ENCODE data around the gene TFDP1. TPM values are rescaled to one million over a fixed set of nuclear protein-coding genes. Genes with fewer than 3 reads are reported as not detected.
A peak's percentile ranks its signal among the peaks of the same experiment; 100 is the strongest.

The TFDP1 gene
- total and polyA plus RNA-seq, 5 donors = 37.1 to 54.2 (median 50.1) TPM

DNA sequence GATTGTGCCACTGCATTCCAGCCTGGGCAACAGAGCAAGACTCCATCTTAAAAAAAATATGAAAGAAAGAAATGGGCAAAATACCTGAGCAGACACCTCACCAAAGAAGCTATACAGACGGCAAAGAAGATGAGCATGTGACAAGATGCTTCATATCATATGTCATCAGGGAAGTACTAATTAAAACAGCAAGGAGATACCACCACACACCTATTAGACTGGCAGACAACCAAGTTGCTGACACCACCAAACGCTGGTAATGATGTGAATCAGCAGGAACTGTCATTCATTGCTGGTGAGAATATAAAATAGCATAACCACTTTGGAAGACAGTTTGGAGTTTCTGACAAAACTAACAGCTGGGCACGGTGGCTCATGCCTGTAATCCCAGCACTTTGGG is 11.5 kb upstream of the TFDP1 start:
- no peak for ATAC-seq

GRCh38 chr13:113576597-113576996 is 8.0 kb upstream of the TFDP1 start:
- intact Hi-C loops (cut with DNase I) = no loop called here
- no peak for ATAC-seq
- DNase-seq = no peak
- Histone ChIP-seq H3K4me1 (ENCODE audit: control insufficient read depth, insufficient read depth, low read length) (no peaks in the 10 kb centered on the region), H3K27me3 (ENCODE audit: control insufficient read depth, insufficient read depth) (no peaks in the 10 kb centered on the region), H3K4me3 (ENCODE audit: low read length) (no peak overlapping the region), H3K9me3 (ENCODE audit: control insufficient read depth, low read length) (no peaks in the 10 kb centered on the region), H3K27ac (ENCODE audit: low read length) (no peak overlapping the region)
- WGBS = 76% methylated on average over 3 of the region's 3 CpGs

More for the DNA sequence above, 11.5 kb upstream of the TFDP1 start:
- H3K27me3 ChIP-seq (ENCODE audit: control insufficient read depth, insufficient read depth) = peaks cover 3% of the 10 kb centered on the region
- H3K4me1 ChIP-seq (ENCODE audit: control insufficient read depth, insufficient read depth, low read length) = no peaks in the 10 kb centered on the region
- H3K4me3 ChIP-seq (ENCODE audit: low read length) = no peak overlapping the region
- WGBS = 67% methylated on average over 3 of the region's 3 CpGs
- H3K27ac ChIP-seq (ENCODE audit: low read length) = no peak overlapping the region
- intact Hi-C loops (cut with DNase I) = no loop called here
- no peaks in the 10 kb centered on the region for H3K9me3 ChIP-seq (ENCODE audit: control insufficient read depth, low read length)
- no peak for DNase-seq

DNA sequence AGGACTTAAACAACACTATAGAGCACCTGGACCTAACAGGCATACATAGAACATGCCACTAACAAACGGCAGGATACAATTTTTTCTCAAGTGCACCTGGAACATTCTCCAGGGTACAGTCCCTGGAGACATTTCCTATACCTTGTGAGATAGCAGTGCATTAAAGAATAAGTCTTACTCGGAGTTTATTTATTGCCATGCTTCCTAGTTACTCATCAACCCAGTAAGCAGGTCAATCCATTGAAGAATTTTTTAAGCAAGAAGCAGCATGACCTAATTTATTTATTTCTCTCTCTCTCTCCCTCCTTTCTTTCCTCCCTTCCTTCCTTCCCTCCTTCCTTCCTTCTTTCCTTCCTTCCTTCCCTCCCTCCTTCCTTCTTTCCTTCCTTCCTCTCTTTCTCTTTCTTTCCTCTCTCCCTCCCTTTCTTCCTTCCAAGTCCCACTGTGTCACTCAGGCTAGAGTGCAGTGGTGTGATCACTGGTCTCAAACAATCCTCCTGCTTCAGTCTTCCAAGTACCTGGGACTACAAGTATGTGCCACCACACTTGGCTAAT is 6.6 kb upstream of the TFDP1 start:
- no peak overlapping the region for H3K4me3 ChIP-seq (ENCODE audit: low read length)
- H3K4me1 ChIP-seq (ENCODE audit: control insufficient read depth, insufficient read depth, low read length) = no peaks in the 10 kb centered on the region
- H3K9me3 ChIP-seq (ENCODE audit: control insufficient read depth, low read length) = no peaks in the 10 kb centered on the region
- no peak for ATAC-seq
- 86% methylated on average over 2 of the region's 2 CpGs for WGBS
- no peaks in the 10 kb centered on the region for H3K27me3 ChIP-seq (ENCODE audit: control insufficient read depth, insufficient read depth)
- no peak for DNase-seq
- H3K27ac ChIP-seq (ENCODE audit: low read length) = no peak overlapping the region
- intact Hi-C loops (cut with DNase I) = no loop called here

DNA sequence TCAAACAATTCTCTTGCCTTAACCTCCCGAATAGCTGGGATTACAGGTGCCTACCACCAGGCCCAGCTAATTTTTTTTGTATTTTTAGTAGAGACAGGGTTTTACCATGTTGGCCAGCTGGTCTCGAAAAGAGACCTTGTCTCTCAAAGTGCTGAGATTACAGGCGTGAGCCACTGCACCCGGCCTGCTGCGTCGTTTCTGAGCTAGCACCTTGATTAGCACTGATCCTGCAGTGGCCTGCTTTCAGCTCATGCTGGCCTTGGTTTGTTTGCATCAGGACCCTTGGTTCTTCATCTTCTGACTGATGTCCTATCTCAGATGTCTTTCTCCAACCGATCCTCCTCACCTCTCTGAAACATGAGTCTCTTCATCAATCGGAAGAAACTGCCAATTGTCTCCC is 4.9 kb upstream of the TFDP1 start:
- 90% methylated on average over 8 of the region's 8 CpGs for WGBS
- no peak overlapping the region for H3K4me3 ChIP-seq (ENCODE audit: low read length)
- no peaks in the 10 kb centered on the region for H3K4me1 ChIP-seq (ENCODE audit: control insufficient read depth, insufficient read depth, low read length)
- no peak for DNase-seq
- H3K9me3 ChIP-seq (ENCODE audit: control insufficient read depth, low read length) = no peaks in the 10 kb centered on the region
- ATAC-seq = no peak
- H3K27me3 ChIP-seq (ENCODE audit: control insufficient read depth, insufficient read depth) = no peaks in the 10 kb centered on the region
- intact Hi-C loops (cut with DNase I) = no loop called here
- H3K27ac ChIP-seq (ENCODE audit: low read length) = no peak overlapping the region

- 54% methylated on average over 6 of the region's 6 CpGs for WGBS
- ATAC-seq = no peak
- intact Hi-C loops (cut with DNase I) = no loop called here
These were observed 2.7 kb upstream of the TFDP1 start for GRCh38 chr13:113581871-113582270.

DNA sequence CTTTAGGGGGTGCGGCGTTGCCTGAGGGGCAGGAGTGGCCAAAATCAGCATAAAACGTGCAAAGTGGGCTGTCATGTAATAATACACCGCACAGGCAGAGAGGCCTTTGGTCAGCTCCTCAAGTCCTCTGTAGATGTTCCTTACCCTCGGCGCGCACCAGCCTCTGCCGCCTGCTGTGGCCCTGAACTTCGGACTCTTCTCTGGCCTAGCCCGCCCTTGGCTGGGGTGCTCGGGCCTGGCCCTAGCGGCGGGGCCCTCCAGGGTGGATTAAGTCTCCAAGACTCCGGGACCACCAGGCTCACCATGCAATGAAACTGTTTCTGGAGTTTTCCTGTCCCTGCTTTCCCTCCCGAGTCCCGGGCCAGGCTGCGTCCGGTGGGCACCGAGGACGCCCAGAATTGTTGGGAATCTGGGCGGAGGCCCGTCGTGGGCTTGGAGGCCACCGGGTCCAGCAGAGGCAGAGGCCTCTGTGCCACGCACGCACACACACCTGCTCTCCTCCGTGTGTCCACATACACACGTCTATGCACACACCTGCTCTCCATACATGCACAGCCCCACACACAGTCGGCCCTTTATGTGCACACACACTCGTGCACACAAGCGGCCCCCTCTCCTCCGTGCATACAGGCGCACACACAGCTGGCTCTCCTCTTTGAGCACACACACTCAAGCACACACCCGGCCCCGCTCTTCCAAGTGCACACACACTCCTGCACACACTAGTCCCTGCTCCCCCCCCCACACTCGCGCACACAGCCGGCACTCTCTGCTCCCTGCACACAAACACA is 1.5 kb upstream of the TFDP1 start:
- WGBS = 83% methylated on average over 38 of the region's 38 CpGs
- Histone ChIP-seq H3K27ac (ENCODE audit: low read length) (no peak overlapping the region), H3K9me3 (ENCODE audit: control insufficient read depth, low read length) (no peaks in the 10 kb centered on the region), H3K4me1 (ENCODE audit: control insufficient read depth, insufficient read depth, low read length) (no peaks in the 10 kb centered on the region), H3K4me3 (ENCODE audit: low read length) (no peak overlapping the region), H3K27me3 (ENCODE audit: control insufficient read depth, insufficient read depth) (no peaks in the 10 kb centered on the region)
- intact Hi-C loops (cut with DNase I) = no loop called here
- no peak for DNase-seq
- ATAC-seq = no peak

More at GRCh38 chr13:113581871-113582270, 2.7 kb upstream of the TFDP1 start:
- no peak overlapping the region for H3K27ac ChIP-seq (ENCODE audit: low read length)
- no peaks in the 10 kb centered on the region for H3K9me3 ChIP-seq (ENCODE audit: control insufficient read depth, low read length)
- no peaks in the 10 kb centered on the region for H3K27me3 ChIP-seq (ENCODE audit: control insufficient read depth, insufficient read depth)
- no peak overlapping the region for H3K4me3 ChIP-seq (ENCODE audit: low read length)
- DNase-seq = no peak
- no peaks in the 10 kb centered on the region for H3K4me1 ChIP-seq (ENCODE audit: control insufficient read depth, insufficient read depth, low read length)

DNA sequence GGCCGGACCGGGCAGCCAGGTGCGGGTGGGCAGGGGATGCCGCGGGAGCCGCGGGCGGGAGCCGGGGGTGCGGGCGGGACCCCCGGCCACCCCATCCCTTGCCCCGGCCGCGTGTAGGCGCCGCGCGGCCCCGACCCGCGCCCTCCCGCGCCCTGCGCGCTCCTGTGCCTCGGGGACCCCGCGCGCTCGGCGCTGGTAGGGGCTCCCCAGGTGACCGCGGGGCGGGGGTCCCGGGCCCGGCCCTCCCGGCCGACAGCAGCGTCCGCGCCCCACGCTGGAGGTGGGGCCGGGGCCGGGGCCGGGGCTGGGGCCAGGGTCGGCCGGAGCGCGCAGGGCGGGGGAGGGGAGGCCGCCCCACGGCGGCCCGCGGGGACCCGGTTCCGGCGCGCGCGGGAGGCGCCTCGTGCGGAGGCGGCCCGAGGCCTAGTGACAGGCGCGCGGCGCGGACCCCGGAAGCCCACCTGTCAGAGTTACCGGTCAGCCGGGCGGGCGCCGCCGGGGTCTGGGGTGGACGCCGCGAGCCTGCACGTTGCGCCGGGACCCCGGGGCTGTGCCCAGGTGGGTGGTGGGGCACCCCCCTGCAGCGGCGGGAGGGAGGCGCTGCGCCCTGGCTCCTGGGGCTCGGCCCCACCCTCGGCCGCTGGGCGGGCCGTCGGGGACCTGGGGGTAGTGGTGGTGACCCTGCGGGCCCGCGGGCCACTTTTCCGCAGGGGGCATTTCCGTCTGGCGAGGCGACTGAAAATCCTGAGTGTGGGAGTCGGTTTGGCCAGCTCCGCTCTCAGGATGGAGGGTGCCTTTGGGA is 518 bp downstream of the TFDP1 start:
- DNase-seq = peak in 1 of 3 donors; percentile 63
- no peak overlapping the region for H3K27ac ChIP-seq (ENCODE audit: low read length)
- no peaks in the 10 kb centered on the region for H3K9me3 ChIP-seq (ENCODE audit: control insufficient read depth, low read length)
- intact Hi-C loops (cut with DNase I) = no loop called here
- peak overlapping the region; percentile 96 for H3K4me3 ChIP-seq (ENCODE audit: low read length)
- no peaks in the 10 kb centered on the region for H3K4me1 ChIP-seq (ENCODE audit: control insufficient read depth, insufficient read depth, low read length)
- no peaks in the 10 kb centered on the region for H3K27me3 ChIP-seq (ENCODE audit: control insufficient read depth, insufficient read depth)
- under 1% methylated on average over 105 of the region's 105 CpGs for WGBS
- ATAC-seq = peak in 1 of 2 donors; percentile 13

DNA sequence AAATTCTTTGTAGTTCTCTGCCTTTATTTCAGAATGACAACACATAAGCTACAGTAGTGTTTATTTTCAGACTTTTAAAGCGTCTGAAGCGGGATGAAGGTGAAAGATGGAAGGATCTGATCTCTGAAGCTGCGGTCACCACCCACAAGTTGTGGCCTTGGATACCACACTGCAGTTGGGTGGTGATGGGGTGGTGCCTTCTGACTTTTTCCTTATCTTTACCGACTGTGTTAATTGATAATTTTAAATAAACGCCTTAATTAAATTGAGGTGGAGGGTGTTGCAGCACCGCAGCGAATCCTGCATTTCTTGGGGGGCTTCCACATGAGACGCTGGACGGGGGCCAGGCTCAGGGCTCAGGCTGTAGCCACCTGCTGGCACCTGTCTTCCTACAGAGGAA is 1.3 kb downstream of the TFDP1 start:
- Histone ChIP-seq H3K9me3 (ENCODE audit: control insufficient read depth, low read length) (no peaks in the 10 kb centered on the region), H3K4me1 (ENCODE audit: control insufficient read depth, insufficient read depth, low read length) (no peaks in the 10 kb centered on the region), H3K27me3 (ENCODE audit: control insufficient read depth, insufficient read depth) (no peaks in the 10 kb centered on the region), H3K4me3 (ENCODE audit: low read length) (no peak overlapping the region), H3K27ac (ENCODE audit: low read length) (no peak overlapping the region)
- DNase-seq = no peak
- no peak for ATAC-seq
- WGBS = 77% methylated on average over 9 of the region's 9 CpGs
- intact Hi-C loops (cut with DNase I) = no loop called here

- Histone ChIP-seq H3K4me3 (ENCODE audit: low read length) (no peak overlapping the region), H3K27me3 (ENCODE audit: control insufficient read depth, insufficient read depth) (no peaks in the 10 kb centered on the region), H3K4me1 (ENCODE audit: control insufficient read depth, insufficient read depth, low read length) (no peaks in the 10 kb centered on the region), H3K9me3 (ENCODE audit: control insufficient read depth, low read length) (no peaks in the 10 kb centered on the region), H3K27ac (ENCODE audit: low read length) (no peak overlapping the region)
- WGBS = 92% methylated on average over 23 of the region's 23 CpGs
- ATAC-seq (no peak), DNase-seq (no peak)
- intact Hi-C loops (cut with DNase I) = no loop called here
These were observed 2.3 kb downstream of the TFDP1 start for GRCh38 chr13:113586661-113587479.

- intact Hi-C loops (cut with DNase I) = no loop called here
- H3K9me3 ChIP-seq (ENCODE audit: control insufficient read depth, low read length) = no peaks in the 10 kb centered on the region
- ATAC-seq = no peak
- no peaks in the 10 kb centered on the region for H3K27me3 ChIP-seq (ENCODE audit: control insufficient read depth, insufficient read depth)
- H3K27ac ChIP-seq (ENCODE audit: low read length) = no peak overlapping the region
- H3K4me3 ChIP-seq (ENCODE audit: low read length) = no peak overlapping the region
- 91% methylated on average over 6 of the region's 6 CpGs for WGBS
- no peak for DNase-seq
- no peaks in the 10 kb centered on the region for H3K4me1 ChIP-seq (ENCODE audit: control insufficient read depth, insufficient read depth, low read length)
These were observed 4.0 kb downstream of the TFDP1 start for GRCh38 chr13:113588394-113589111.

Data from right cardiac atrium (tissue), 5 donors.